SK-N-SH treated with all-trans-retinoic acid at 6 μM for 48 hours (cell line): ENCODE data around the gene PIAS1.

Experiments used
- ATAC-seq: fragments of 200-7000 bp; cut with Tn5 transposase; 3 replicates; pipeline ENCODE4 v1.9.1; 2020; ENCODE audit warnings: mild to moderate bottlenecking, moderate library complexity
- ARNTL ChIP-seq: fragments of 450-650 bp; formaldehyde crosslinking; IDR thresholded peaks from 2 replicates; pipeline ENCODE4 v1.5.0; 2020; ENCODE audit warnings: low read depth, mild to moderate bottlenecking, moderate library complexity, borderline replicate concordance
- CSDC2 ChIP-seq: fragments of 250-450 bp; sonication (Bioruptor Pico); IDR thresholded peaks from 2 replicates; pipeline ENCODE4 v1.5.0; 2020; ENCODE audit warnings: mild to moderate bottlenecking, moderate library complexity
- CSRNP3 ChIP-seq: fragments of 250-450 bp; sonication (Bioruptor Pico); IDR thresholded peaks from 2 replicates; pipeline ENCODE4 v1.5.1; 2021; ENCODE audit warnings: mild to moderate bottlenecking, moderate library complexity
- ESRRG ChIP-seq: fragments of 250-450 bp; sonication (Bioruptor Pico); IDR thresholded peaks from 2 replicates; pipeline ENCODE4 v1.6.1; 2021; ENCODE audit warnings: mild to moderate bottlenecking
- GLIS3 ChIP-seq: fragments of 250-450 bp; sonication (Bioruptor Pico); IDR thresholded peaks from 2 replicates; pipeline ENCODE4 v1.5.0; 2020; ENCODE audit warnings: mild to moderate bottlenecking, moderate library complexity
- ISL1 ChIP-seq: fragments of 250-450 bp; sonication (Bioruptor Pico); IDR thresholded peaks from 2 replicates; pipeline ENCODE4 v2.1.2; 2022; ENCODE audit warnings: mild to moderate bottlenecking, moderate library complexity
- OSR1 ChIP-seq: fragments of 250-450 bp; sonication (Bioruptor Pico); IDR thresholded peaks from 2 replicates; pipeline ENCODE4 v1.8.0; 2022; ENCODE audit warnings: moderate library complexity, mild to moderate bottlenecking, inconsistent platforms
- POU6F1 ChIP-seq: fragments of 250-450 bp; sonication (Bioruptor Pico); IDR thresholded peaks from 2 replicates; pipeline ENCODE4 v1.8.0; 2021; ENCODE audit warnings: low read depth, mild to moderate bottlenecking, moderate library complexity, borderline replicate concordance
- PPARA ChIP-seq: fragments of 250-450 bp; sonication (Bioruptor Pico); IDR thresholded peaks from 2 replicates; pipeline ENCODE4 v1.5.0; 2020; ENCODE audit warnings: mild to moderate bottlenecking, borderline replicate concordance
- RARB ChIP-seq: fragments of 250-450 bp; sonication (Bioruptor Pico); IDR thresholded peaks from 2 replicates; pipeline ENCODE4 v1.8.0; 2021; ENCODE audit warnings: mild to moderate bottlenecking, moderate library complexity
- SNAI2 ChIP-seq: fragments of 250-450 bp; sonication (Bioruptor Pico); IDR thresholded peaks from 2 replicates; pipeline ENCODE4 v1.5.0; 2020; ENCODE audit warnings: mild to moderate bottlenecking, moderate library complexity
- TCF4 ChIP-seq: fragments of 250-450 bp; sonication (Bioruptor Pico); IDR thresholded peaks from 2 replicates; pipeline ENCODE4 v1.8.0; 2021; ENCODE audit warnings: mild to moderate bottlenecking, moderate library complexity, borderline replicate concordance
- TOX ChIP-seq: fragments of 250-450 bp; sonication (Bioruptor Pico); IDR thresholded peaks from 2 replicates; pipeline ENCODE4 v1.8.0; 2021; ENCODE audit warnings: mild to moderate bottlenecking, moderate library complexity, borderline replicate concordance
- TSHZ2 ChIP-seq: fragments of 250-450 bp; sonication (Bioruptor Pico); IDR thresholded peaks from 2 replicates; pipeline ENCODE4 v1.5.0; 2020; ENCODE audit warnings: mild to moderate bottlenecking, moderate library complexity
- ZFP3 ChIP-seq: fragments of 250-450 bp; sonication (Bioruptor Pico); IDR thresholded peaks from 2 replicates; pipeline ENCODE4 v1.5.0; 2020; ENCODE audit warnings: mild to moderate bottlenecking, moderate library complexity
- ZFP30 ChIP-seq: fragments of 450-650 bp; formaldehyde crosslinking; IDR thresholded peaks from 2 replicates; pipeline ENCODE4 v1.5.0; 2022; ENCODE audit warnings: mild to moderate bottlenecking, moderate library complexity
- ZNF565 ChIP-seq: fragments of 450-650 bp; formaldehyde crosslinking; conservative IDR thresholded peaks from 2 replicates; pipeline ENCODE4 v1.5.0; 2020; ENCODE audit warnings: low read depth, mild to moderate bottlenecking, moderate library complexity
- ZNF70 ChIP-seq: fragments of 450-650 bp; formaldehyde crosslinking; IDR thresholded peaks from 2 replicates; pipeline ENCODE4 v1.5.0; 2020; ENCODE audit warnings: mild to moderate bottlenecking, moderate library complexity
- ZNF8 ChIP-seq: fragments of 450-650 bp; formaldehyde crosslinking; IDR thresholded peaks from 2 replicates; pipeline ENCODE4 v1.5.0; 2020; ENCODE audit warnings: mild to moderate bottlenecking, moderate library complexity
- TF ChIP-seq, protein P1 (sequence below): fragments of 250-450 bp; sonication (Bioruptor Pico); IDR thresholded peaks from 2 replicates; pipeline ENCODE4 v1.5.1; 2020; ENCODE audit warnings: low read depth, mild to moderate bottlenecking, moderate library complexity

The PIAS1 gene

DNA sequence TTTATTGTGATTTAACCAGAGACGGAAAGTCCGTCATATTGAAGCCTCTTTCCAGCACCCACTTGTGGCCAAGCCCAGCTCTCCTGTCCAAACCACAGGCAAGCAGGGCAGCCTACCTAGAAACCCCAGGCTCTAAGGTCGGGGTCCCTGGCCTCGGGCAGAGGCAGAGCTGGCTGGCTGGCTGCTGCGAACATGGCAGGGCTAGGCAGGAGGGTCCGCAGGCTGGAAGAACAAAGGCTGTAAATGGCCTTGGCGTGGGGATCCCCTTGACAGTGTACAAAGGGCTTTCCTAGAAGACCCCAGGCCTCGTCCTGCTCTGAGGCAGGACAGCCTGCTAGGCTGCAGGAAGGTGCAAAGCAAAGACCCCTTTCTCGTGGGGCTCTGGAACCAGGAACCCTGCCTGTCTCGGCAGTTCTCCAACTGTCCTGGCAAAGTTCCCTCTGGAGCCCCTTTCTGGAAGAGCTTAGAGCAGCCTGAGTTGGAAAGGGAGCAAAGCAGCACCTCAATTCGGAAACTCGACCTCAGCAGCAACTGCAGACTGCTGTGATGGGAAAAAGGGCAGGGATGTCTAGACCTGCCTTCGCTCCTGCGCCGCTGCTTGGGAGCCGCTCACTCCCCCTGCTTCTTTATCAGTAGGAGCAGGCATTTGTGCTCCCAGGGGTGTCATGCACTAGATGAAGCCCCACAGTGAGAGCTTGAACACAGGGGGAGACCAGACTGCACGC lies 142.5 kb downstream of the PIAS1 start (continued):
- TF ChIP-seq POU6F1 (CRISPR knock-in tag) = no peak

GRCh38 chr15:68197170-68197492 lies 143.0 kb downstream of the PIAS1 start:
- ATAC-seq = no peak
- TF ChIP-seq, protein P1, sequence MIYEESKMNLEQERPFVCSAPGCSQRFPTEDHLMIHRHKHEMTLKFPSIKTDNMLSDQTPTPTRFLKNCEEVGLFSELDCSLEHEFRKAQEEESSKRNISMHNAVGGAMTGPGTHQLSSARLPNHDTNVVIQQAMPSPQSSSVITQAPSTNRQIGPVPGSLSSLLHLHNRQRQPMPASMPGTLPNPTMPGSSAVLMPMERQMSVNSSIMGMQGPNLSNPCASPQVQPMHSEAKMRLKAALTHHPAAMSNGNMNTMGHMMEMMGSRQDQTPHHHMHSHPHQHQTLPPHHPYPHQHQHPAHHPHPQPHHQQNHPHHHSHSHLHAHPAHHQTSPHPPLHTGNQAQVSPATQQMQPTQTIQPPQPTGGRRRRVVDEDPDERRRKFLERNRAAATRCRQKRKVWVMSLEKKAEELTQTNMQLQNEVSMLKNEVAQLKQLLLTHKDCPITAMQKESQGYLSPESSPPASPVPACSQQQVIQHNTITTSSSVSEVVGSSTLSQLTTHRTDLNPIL (CRISPR knock-in tag) = no peak
- TF ChIP-seq ISL1 (CRISPR knock-in tag) = no peak
- no peak for TF ChIP-seq TSHZ2
- TF ChIP-seq ZNF70 (CRISPR knock-in tag) = no peak
- no peak for TF ChIP-seq OSR1 (CRISPR knock-in tag)
- no peak for TF ChIP-seq CSRNP3 (CRISPR knock-in tag)
- no peak for TF ChIP-seq GLIS3 (CRISPR knock-in tag)
- no peak for TF ChIP-seq CSDC2 (CRISPR knock-in tag)
- no peak for TF ChIP-seq RARB
- TF ChIP-seq PPARA = no peak
- no peak for TF ChIP-seq ZNF565 (CRISPR knock-in tag)
- TF ChIP-seq TOX (CRISPR knock-in tag) = no peak
- no peak for TF ChIP-seq TCF4 (CRISPR knock-in tag)
- no peak for TF ChIP-seq ESRRG (CRISPR knock-in tag)
- TF ChIP-seq POU6F1 (CRISPR knock-in tag) = no peak
- TF ChIP-seq ZFP3 = no peak
- TF ChIP-seq, all 23 proteins: peak for 0

DNA sequence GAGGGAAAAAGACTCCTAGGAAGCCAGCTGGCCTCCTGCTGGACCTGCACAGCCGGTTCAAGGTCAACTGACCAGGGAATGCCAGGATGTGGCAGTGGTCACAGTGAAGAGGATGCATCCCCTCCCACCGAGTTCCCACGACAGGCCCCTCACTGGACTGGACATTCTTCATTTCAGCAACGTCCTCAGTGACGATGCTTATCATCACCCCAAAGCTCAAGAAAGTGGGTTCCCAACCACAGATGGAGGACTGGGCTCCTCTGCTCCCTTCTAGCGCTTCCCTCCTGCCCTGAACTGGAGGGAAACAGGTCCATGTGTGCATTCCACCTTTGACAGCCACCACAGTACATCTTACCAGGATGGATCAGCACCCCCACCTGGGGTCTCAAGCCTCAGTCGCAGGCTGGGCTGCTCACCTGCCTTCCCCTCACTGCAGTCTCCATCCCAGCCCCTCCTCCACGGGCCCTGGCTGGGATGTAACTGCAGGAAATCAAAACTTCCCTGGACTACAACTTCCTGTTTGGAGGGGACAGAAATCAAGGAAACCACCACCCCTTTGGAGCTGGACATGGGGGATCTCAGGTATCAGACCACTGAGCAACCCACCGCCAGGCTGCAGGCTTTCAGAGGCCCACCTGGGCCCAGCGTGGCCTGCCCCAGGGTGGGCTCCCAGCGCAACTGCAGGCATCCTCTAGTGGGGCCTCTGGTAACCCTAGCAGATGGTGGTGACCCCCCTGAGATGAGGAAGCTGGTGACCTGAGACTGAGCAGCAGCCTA lies 143.7 kb downstream of the PIAS1 start:
- ATAC-seq = no peak
- no peak for TF ChIP-seq TOX (CRISPR knock-in tag)
- TF ChIP-seq SNAI2 (CRISPR knock-in tag) = no peak
- TF ChIP-seq ZNF565 (CRISPR knock-in tag) = no peak
- TF ChIP-seq ESRRG (CRISPR knock-in tag) = no peak
- TF ChIP-seq TCF4 (CRISPR knock-in tag) = no peak
- TF ChIP-seq ARNTL (CRISPR knock-in tag) = no peak
- TF ChIP-seq ZNF70 (CRISPR knock-in tag) = no peak
- no peak for TF ChIP-seq ZFP30 (CRISPR knock-in tag)
- no peak for TF ChIP-seq POU6F1 (CRISPR knock-in tag)
- TF ChIP-seq ISL1 (CRISPR knock-in tag) = no peak
- no peak for TF ChIP-seq ZFP3
- TF ChIP-seq TSHZ2 = no peak
- no peak for TF ChIP-seq CSDC2 (CRISPR knock-in tag)
- TF ChIP-seq OSR1 (CRISPR knock-in tag) = no peak
- TF ChIP-seq, protein P1 (CRISPR knock-in tag) = no peak
- TF ChIP-seq ZNF8 (CRISPR knock-in tag) = no peak
